ENCODE results near the gene GALNT13.

- TF ChIP-seq, protein P1, sequence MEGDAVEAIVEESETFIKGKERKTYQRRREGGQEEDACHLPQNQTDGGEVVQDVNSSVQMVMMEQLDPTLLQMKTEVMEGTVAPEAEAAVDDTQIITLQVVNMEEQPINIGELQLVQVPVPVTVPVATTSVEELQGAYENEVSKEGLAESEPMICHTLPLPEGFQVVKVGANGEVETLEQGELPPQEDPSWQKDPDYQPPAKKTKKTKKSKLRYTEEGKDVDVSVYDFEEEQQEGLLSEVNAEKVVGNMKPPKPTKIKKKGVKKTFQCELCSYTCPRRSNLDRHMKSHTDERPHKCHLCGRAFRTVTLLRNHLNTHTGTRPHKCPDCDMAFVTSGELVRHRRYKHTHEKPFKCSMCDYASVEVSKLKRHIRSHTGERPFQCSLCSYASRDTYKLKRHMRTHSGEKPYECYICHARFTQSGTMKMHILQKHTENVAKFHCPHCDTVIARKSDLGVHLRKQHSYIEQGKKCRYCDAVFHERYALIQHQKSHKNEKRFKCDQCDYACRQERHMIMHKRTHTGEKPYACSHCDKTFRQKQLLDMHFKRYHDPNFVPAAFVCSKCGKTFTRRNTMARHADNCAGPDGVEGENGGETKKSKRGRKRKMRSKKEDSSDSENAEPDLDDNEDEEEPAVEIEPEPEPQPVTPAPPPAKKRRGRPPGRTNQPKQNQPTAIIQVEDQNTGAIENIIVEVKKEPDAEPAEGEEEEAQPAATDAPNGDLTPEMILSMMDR (conservative IDR thresholded peaks at IDR 0.05; ENCODE audit: low read length), result no peak
- no peak for TF ChIP-seq EZH2phosphoT487 (IDR thresholded peaks at IDR 0.05; ENCODE audit: borderline replicate concordance, low read depth, low read length)
These were observed 519.3 kb downstream of the GALNT13 start for GRCh38 chr2:154391051-154391450.

All from OCI-LY7 (cell line).